Measurements from ENCODE around the gene NUP133. TPM values are rescaled to one million over a fixed set of nuclear protein-coding genes. Genes with fewer than 3 reads are reported as not detected.

The NUP133 gene
- total and polyA plus RNA-seq, 10 of the 15 experiments (the other 5 are each of a cell fraction or from before 2014, with no cell fraction given), result 10.9 to 45.4 (median 29.2) TPM

- in situ Hi-C loops (cut with MboI) (no loop called here), intact Hi-C loops (cut with micrococcal nuclease; ENCODE audit: unreplicated experiment) (no loop called here)
- ChIA-PET CTCF (no interaction called here), RAD21 (ENCODE audit: unreplicated experiment) (no interaction called here), SMC1A (ENCODE audit: uncharacterized antibody, unreplicated experiment) (interaction anchor here (0.6 kb wide), 1 partner anchor 864 kb away, joined by 3 read pairs; no protein-coding TSS in a partner anchor), POLR2A (no interaction called here)
- TF ChIP-seq MXI1 (IDR thresholded peaks at IDR 0.05; ENCODE audit: low read depth, low read length), result no peak
- BruUV-seq (replicated peaks), result no TSS peak
- FAIRE-seq (no peak), ATAC-seq (no peak), DNase-seq (ENCODE audit: low read depth, low spot score) (no peak)
- Histone ChIP-seq H3K27me3 (replicated peaks in 1 of 2; ENCODE audit: control insufficient read depth in 2 of 2, insufficient read depth in 2 of 2, low read length in 1 of 2) (no peaks in the 10 kb centered on the region), H3K27ac (ENCODE audit: control insufficient read depth, insufficient read depth) (no peak overlapping the region), H3K4me3 (no peak overlapping the region), H3K9me3 (replicated peaks; ENCODE audit: control insufficient read depth, insufficient read depth, low read length) (no peaks in the 10 kb centered on the region; the same call in 2 of the 3 replicates), H3K36me3 (ENCODE audit: control insufficient read depth in 2 of 2, insufficient read depth in 2 of 2, low read length in 1 of 2) (peaks cover 4 to 18% of the 10 kb centered on the region in 2 experiments), H2AFZ (ENCODE audit: control insufficient read depth, low read depth, low read length) (no peak overlapping the region), H3K9ac (ENCODE audit: control insufficient read depth, insufficient read depth, low read length) (no peak overlapping the region), H3K4me2 (ENCODE audit: control insufficient read depth, insufficient read depth) (no peak overlapping the region), H4K20me1 (ENCODE audit: control insufficient read depth, insufficient read depth) (no peaks in the 10 kb centered on the region), H3K4me1 (ENCODE audit: control insufficient read depth, insufficient read depth, low read length) (peaks cover 1% of the 10 kb centered on the region), H3K79me2 (ENCODE audit: control insufficient read depth, insufficient read depth, low read length) (no peaks in the 10 kb centered on the region)
- WGBS (ENCODE audit: insufficient coverage, insufficient replicate concordance, low lambda C conversion rate, missing lambda C conversion rate), result 98% methylated on average over 6 of the region's 6 CpGs
These were observed 31.8 kb upstream of the NUP133 start for GRCh38 chr1:229539863-229540506.

GRCh38 chr1:229538945-229539344 is 30.8 kb upstream of the NUP133 start:
- no peaks in the 10 kb centered on the region for H3K27me3 ChIP-seq (replicated peaks in 1 of 2; ENCODE audit: control insufficient read depth in 2 of 2, insufficient read depth in 2 of 2, low read length in 1 of 2)
- H3K79me2 ChIP-seq (ENCODE audit: control insufficient read depth, insufficient read depth, low read length), result no peaks in the 10 kb centered on the region
- H3K27ac ChIP-seq (ENCODE audit: control insufficient read depth, insufficient read depth), result no peak overlapping the region
- TF ChIP-seq BCL3 (IDR thresholded peaks at IDR 0.05; ENCODE audit: borderline replicate concordance, insufficient read depth, low read depth, low read length, poor library complexity, severe bottlenecking) (peak; percentile 80), KLF5 (IDR thresholded peaks at IDR 0.05; ENCODE audit: partially characterized antibody) (no peak), MEF2A (IDR thresholded peaks at IDR 0.05; ENCODE audit: insufficient read depth, low read depth, low read length) (no peak)
- FAIRE-seq (no peak), ATAC-seq (no peak), DNase-seq (ENCODE audit: low read depth, low spot score) (no peak)
- no peaks in the 10 kb centered on the region for H4K20me1 ChIP-seq (ENCODE audit: control insufficient read depth, insufficient read depth)
- ChIA-PET RAD21 (ENCODE audit: unreplicated experiment) (no interaction called here), SMC1A (ENCODE audit: uncharacterized antibody, unreplicated experiment) (no interaction called here), CTCF (interaction anchor here (0.7 kb wide), 1 partner anchor 11 kb away, joined by 3 read pairs; no protein-coding TSS in a partner anchor), POLR2A (no interaction called here)
- in situ Hi-C loops (cut with MboI) (no loop called here), intact Hi-C loops (cut with micrococcal nuclease; ENCODE audit: unreplicated experiment) (no loop called here)
- H2AFZ ChIP-seq (ENCODE audit: control insufficient read depth, low read depth, low read length), result no peak overlapping the region
- no TSS peak for BruUV-seq (replicated peaks)
- no peak overlapping the region for H3K9ac ChIP-seq (ENCODE audit: control insufficient read depth, insufficient read depth, low read length)
- H3K4me3 ChIP-seq, result no peak overlapping the region
- WGBS (ENCODE audit: insufficient coverage, insufficient replicate concordance, low lambda C conversion rate, missing lambda C conversion rate), result 96% methylated on average over 5 of the region's 5 CpGs
- H3K4me2 ChIP-seq (ENCODE audit: control insufficient read depth, insufficient read depth), result no peak overlapping the region
- peaks cover 4 to 18% of the 10 kb centered on the region in 2 experiments for H3K36me3 ChIP-seq (ENCODE audit: control insufficient read depth in 2 of 2, insufficient read depth in 2 of 2, low read length in 1 of 2)
- no peaks in the 10 kb centered on the region for H3K4me1 ChIP-seq (ENCODE audit: control insufficient read depth, insufficient read depth, low read length)
- H3K9me3 ChIP-seq (replicated peaks; ENCODE audit: control insufficient read depth, insufficient read depth, low read length), result no peaks in the 10 kb centered on the region
